SK-N-SH (cell line): ENCODE results near the gene CLSTN2. TPM values are rescaled to one million over a fixed set of nuclear protein-coding genes. Genes with fewer than 3 reads are reported as not detected.

Experiments used
- CTCF ChIA-PET: fragments of 300-600, 350-600 bp; formaldehyde crosslinking; extraction: SDS; loops from one replicate; lab custom pipeline; 2021; lab: Yijun Ruan, JAX
- POLR2A ChIA-PET: fragments of 350-600 bp; sonication (Branson Sonifier 250); formaldehyde crosslinking; extraction: SDS; loops from one replicate; lab custom pipeline; 2020; ENCODE audit warnings: antibody characterized with exemption, inconsistent platforms; lab: Yijun Ruan, JAX
- DNase-seq: peaks from one replicate; pipeline ENCODE4 v3.0.0; 2012
- H2AFZ ChIP-seq: fragments of 200-600 bp; sonication (generic); 2 replicates; pipeline ENCODE4 v1.8.1; 2016; ENCODE audit warnings: antibody characterized with exemption, mild to moderate bottlenecking, low read depth
- H3F3A ChIP-seq: fragments of 200-600 bp; sonication (generic); replicated peaks from 2 replicates; pipeline ENCODE3; 2016; ENCODE audit warnings: antibody characterized with exemption, mild to moderate bottlenecking; ENCODE audit not compliant: insufficient read depth
- H3K27ac ChIP-seq, 2 experiments: fragments of 200-500 bp in 1 of 2; fragments of 200-600 bp in 1 of 2; sonication (Bioruptor generic) in 1 of 2; sonication (generic), shearing (Covaris generic) in 1 of 2; 2 replicates each; pipeline versions ENCODE4 v1.5.1 to v1.6.1; 2014 to 2016; ENCODE audit warnings: low read depth in 2 of 2, inconsistent platforms in 1 of 2, low read length in 1 of 2, mild to moderate bottlenecking in 1 of 2, mixed read lengths in 1 of 2
- H3K27me3 ChIP-seq: fragments of 200-600 bp; sonication (generic), shearing (Covaris generic); 2 replicates; pipeline ENCODE4 v1.6.1; 2016; ENCODE audit warnings: mixed run types; ENCODE audit not compliant: insufficient read depth
- H3K36me3 ChIP-seq, 2 experiments: fragments of 200-500 bp in 1 of 2; fragments of 200-600 bp in 1 of 2; sonication (Bioruptor generic) in 1 of 2; sonication (generic) in 1 of 2; replicated peaks in 1 of 2; 2 replicates each; pipeline versions ENCODE3 to v1.5.1; 2014 to 2016; ENCODE audit warnings: low read length in 1 of 2, mild to moderate bottlenecking in 1 of 2; ENCODE audit not compliant: insufficient read depth in 2 of 2, control insufficient read depth in 1 of 2
- H3K4me1 ChIP-seq, 2 experiments: fragments of 200-500 bp in 1 of 2; fragments of 200-600 bp in 1 of 2; sonication (Bioruptor generic) in 1 of 2; sonication (generic), shearing (Covaris generic) in 1 of 2; 2 replicates each; pipeline versions ENCODE4 v1.5.1 to v1.6.1; 2014 to 2016; ENCODE audit warnings: low read depth in 1 of 2, low read length in 1 of 2, mixed run types in 1 of 2; ENCODE audit not compliant: insufficient read depth in 2 of 2, control insufficient read depth in 1 of 2
- H3K4me2 ChIP-seq: fragments of 200-600 bp; sonication (generic), shearing (Covaris generic); 2 replicates; pipeline ENCODE4 v1.6.1; 2017; ENCODE audit warnings: mixed run types
- H3K4me3 ChIP-seq, 2 experiments: fragments of 200-500 bp in 1 of 2; fragments of 200-600 bp in 1 of 2; sonication (Bioruptor generic) in 1 of 2; sonication (generic), shearing (Covaris generic) in 1 of 2; 2 replicates each; pipeline versions ENCODE4 v1.5.1 to v1.8.1; 2014 to 2016; ENCODE audit warnings: low read depth in 2 of 2, inconsistent platforms in 1 of 2, low read length in 1 of 2, mild to moderate bottlenecking in 1 of 2, mixed read lengths in 1 of 2, moderate library complexity in 1 of 2
- H3K79me2 ChIP-seq: fragments of 200-600 bp; sonication (generic); 2 replicates; pipeline ENCODE4 v1.8.1; 2017; ENCODE audit warnings: mild to moderate bottlenecking; ENCODE audit not compliant: insufficient read depth
- H3K9ac ChIP-seq: fragments of 200-600 bp; sonication (generic); 2 replicates; pipeline ENCODE4 v1.6.1; 2017; ENCODE audit warnings: mixed run types
- H3K9me2 ChIP-seq: fragments of 200-600 bp; sonication (generic); 2 replicates; pipeline ENCODE4 v1.6.1; 2017; ENCODE audit warnings: mixed run types
- H3K9me3 ChIP-seq: fragments of 200-600 bp; sonication (generic); 2 replicates; pipeline ENCODE4 v1.6.1; 2017; ENCODE audit warnings: mixed run types, mild to moderate bottlenecking, moderate library complexity
- H4K20me1 ChIP-seq: fragments of 200-600 bp; sonication (generic); 2 replicates; pipeline ENCODE4 v1.6.1; 2017; ENCODE audit warnings: mild to moderate bottlenecking, mixed run types; ENCODE audit not compliant: insufficient read depth
- CHD2 ChIP-seq: fragments of 150-350 bp; IDR thresholded peaks from 2 replicates; pipeline ENCODE4 v1.6.1; 2018; ENCODE audit warnings: low read length; ENCODE audit not compliant: partially characterized antibody
- CTCF ChIP-seq: fragments of 200-600 bp; sonication (generic); IDR thresholded peaks from 2 replicates; pipeline ENCODE4 v1.6.1; 2017; ENCODE audit warnings: antibody characterized with exemption, mild to moderate bottlenecking, moderate library complexity
- EZH2phosphoT487 ChIP-seq: fragments of 200-600 bp; sonication (generic); IDR thresholded peaks from 2 replicates; pipeline ENCODE4 v1.6.1; 2017; ENCODE audit warnings: low read depth, mixed run types, mild to moderate bottlenecking, antibody characterized with exemption, moderate library complexity, borderline replicate concordance
- FOSL2 ChIP-seq: IDR thresholded peaks from 2 replicates; pipeline ENCODE4 v1.4.0; 2012; ENCODE audit warnings: low read depth, mild to moderate bottlenecking, moderate library complexity, borderline replicate concordance
- FOXM1 ChIP-seq: IDR thresholded peaks from 2 replicates; pipeline ENCODE4 v1.4.0; 2012; ENCODE audit warnings: low read depth, mild to moderate bottlenecking
- GATA2 ChIP-seq: sonication (generic); formaldehyde crosslinking; IDR thresholded peaks from 2 replicates; pipeline ENCODE4 v1.5.0; 2020; ENCODE audit warnings: mild to moderate bottlenecking, missing genetic modification reagents
- IRF3 ChIP-seq: fragments of 150-350 bp; IDR thresholded peaks from 2 replicates; pipeline ENCODE4 v1.6.1; 2016; ENCODE audit warnings: mild to moderate bottlenecking, low read depth, low read length
- MEF2A ChIP-seq: IDR thresholded peaks from 2 replicates; pipeline ENCODE4 v1.4.0; 2012; ENCODE audit warnings: low read depth, borderline replicate concordance
- NRF1 ChIP-seq: IDR thresholded peaks from 2 replicates; pipeline ENCODE4 v1.6.1; 2012; ENCODE audit warnings: low read depth, mild to moderate bottlenecking, low read length
- RAD21 ChIP-seq: IDR thresholded peaks from 2 replicates; pipeline ENCODE4 v1.6.1; 2012; ENCODE audit warnings: mild to moderate bottlenecking, low read length
- SIN3A ChIP-seq: IDR thresholded peaks from 2 replicates; pipeline ENCODE4 v1.6.1; 2012; ENCODE audit warnings: low read depth, mild to moderate bottlenecking, low read length, moderate library complexity, borderline replicate concordance
- TCF12 ChIP-seq: IDR thresholded peaks from 2 replicates; pipeline ENCODE4 v1.4.0; 2012
- TEAD4 ChIP-seq: IDR thresholded peaks from 2 replicates; pipeline ENCODE4 v1.4.0; 2012; ENCODE audit warnings: mild to moderate bottlenecking, borderline replicate concordance; ENCODE audit not compliant: insufficient read depth
- USF1 ChIP-seq: IDR thresholded peaks from 2 replicates; pipeline ENCODE4 v1.4.0; 2012; ENCODE audit warnings: low read depth, borderline replicate concordance
- USF2 ChIP-seq: fragments of 150-350 bp; IDR thresholded peaks from 2 replicates; pipeline ENCODE4 v1.6.1; 2017; ENCODE audit warnings: antibody characterized with exemption, low read length, low read depth, borderline replicate concordance
- ZBTB33 ChIP-seq: IDR thresholded peaks from 2 replicates; pipeline ENCODE4 v1.4.0; 2012; ENCODE audit warnings: low read depth, borderline replicate concordance
- WGBS: methylation state at CpG from one replicate; pipeline ENCODE4 v1.1.6; 2017; ENCODE audit warnings: low lambda C conversion rate; 5-methylcytosine and 5-hydroxymethylcytosine counted together
- polyA plus RNA-seq, 3 experiments: library from polyadenylated mRNA; depleted of rRNA; stranded (reverse); fragments of >200 nt; gene quantifications; 2 replicates each; pipeline ENCODE4 v1.2.3, GENCODE V29; 2012

Gene CLSTN2
- polyA plus RNA-seq, 1 of the 3 experiments (the other 2 are of a cell fraction) = 0.02 TPM

- DNase-seq = no peak
- H3K36me3 ChIP-seq = no peaks in the 10 kb centered on the region
- POLR2A ChIA-PET = no interaction called here
- no peaks in the 10 kb centered on the region for H3K9me3 ChIP-seq
- no peak overlapping the region for H3K27ac ChIP-seq
- TF ChIP-seq TEAD4 = no peak
- no peak for TF ChIP-seq MEF2A
- no peak for TF ChIP-seq RAD21
- TF ChIP-seq SIN3A = no peak
- TF ChIP-seq FOXM1 = no peak
- no peak for TF ChIP-seq GATA2 (CRISPR knock-in tag)
- no peak for TF ChIP-seq USF2
- TF ChIP-seq NRF1 = no peak
- no peak for TF ChIP-seq TCF12
- no peak for TF ChIP-seq CTCF
- TF ChIP-seq IRF3 = no peak
- no peak for TF ChIP-seq CHD2
- no peak for TF ChIP-seq FOSL2
- no peak for TF ChIP-seq USF1
- TF ChIP-seq ZBTB33 = no peak
- no peak for TF ChIP-seq EZH2phosphoT487
- no peak overlapping the region for H2AFZ ChIP-seq
- CTCF ChIA-PET = interaction anchor here (0.9 to 1.5 kb wide), 3 partner anchors 17 to 566 kb away, joined by 3 read pairs; partner anchors contain the start of gene CLSTN2
- no peaks in the 10 kb centered on the region for H3K79me2 ChIP-seq
- H3K4me2 ChIP-seq = no peak overlapping the region
- peaks cover 0 to 6% of the 10 kb centered on the region in 2 experiments; a peak in 2 of 4 replicates for H3K4me1 ChIP-seq
- H3K9me2 ChIP-seq = no peaks in the 10 kb centered on the region
- no peaks in the 10 kb centered on the region for H4K20me1 ChIP-seq
- 36% methylated on average over 4 of the region's 4 CpGs for WGBS
- no peaks in the 10 kb centered on the region for H3F3A ChIP-seq
- H3K9ac ChIP-seq = no peak overlapping the region
- H3K27me3 ChIP-seq = no peaks in the 10 kb centered on the region
- no peak overlapping the region for H3K4me3 ChIP-seq
Observed at GRCh38 chr3:140501061-140501769, 566.2 kb downstream of the CLSTN2 start.
